Activated B cell treated with CpG ODN at 0.5 μM for 24 hours (primary cell): ENCODE results near the gene MOB3A. TPM values are rescaled to one million over a fixed set of nuclear protein-coding genes. Genes with fewer than 3 reads are reported as not detected.
A peak's percentile ranks its signal among the peaks of the same experiment; 100 is the strongest.
"Not testable (repeated sequence)": the region's sequence is repeated elsewhere in the genome, so short reads cannot be mapped to it uniquely, and the experiment has no call there.

ENCODE experiments used
- ATAC-seq: fragments of 200-7000 bp; cut with Tn5 transposase; one replicate; pipeline ENCODE4 v1.10.0; 2021; ENCODE audit warnings: low read depth, mild to moderate bottlenecking, moderate library complexity
- CTCF ChIA-PET: fragments of 350-600 bp; sonication (Branson Sonifier 250); formaldehyde crosslinking; loops from one replicate; lab custom pipeline; 2021; ENCODE audit warnings: antibody characterized with exemption; lab: Charles Lee
- POLR2A ChIA-PET: fragments of 350-600 bp; sonication (Branson Sonifier 250); formaldehyde crosslinking; loops from one replicate; lab custom pipeline; 2021; ENCODE audit warnings: antibody characterized with exemption; lab: Charles Lee
- DNase-seq: peaks from one replicate; pipeline ENCODE4 v3.0.0; 2022
- H3K27ac Mint-ChIP-seq: one replicate; pipeline ENCODE4 v1.8.0; 2020; ENCODE audit warnings: mixed read lengths
- H3K27me3 Mint-ChIP-seq: one replicate; pipeline ENCODE4 v1.8.0; 2021; ENCODE audit warnings: mixed read lengths
- H3K36me3 Mint-ChIP-seq: one replicate; pipeline ENCODE4 v1.8.0; 2021; ENCODE audit warnings: low read depth, mixed read lengths
- H3K4me1 Mint-ChIP-seq: one replicate; pipeline ENCODE4 v1.8.0; 2021; ENCODE audit warnings: mixed read lengths
- H3K4me3 Mint-ChIP-seq: one replicate; pipeline ENCODE4 v1.8.0; 2020; ENCODE audit warnings: mild to moderate bottlenecking, mixed read lengths
- H3K9me3 Mint-ChIP-seq: one replicate; pipeline ENCODE4 v1.8.0; 2020; ENCODE audit warnings: mixed read lengths
- intact Hi-C: fragments of 100-400 bp; cut with micrococcal nuclease; formaldehyde crosslinking; loops from one replicate; pipeline ENCODE4 v1.15.1; 2024
- total RNA-seq: library from RNA; stranded (reverse); gene quantifications from 2 replicates; pipeline ENCODE4 v1.2.3, GENCODE V29; 2022
- TF ChIP-seq, protein P1 (sequence below): fragments of 200-600 bp; IDR thresholded peaks from one replicate; pipeline ENCODE4 v1.8.0; 2022; ENCODE audit warnings: antibody characterized with exemption, mild to moderate bottlenecking

The MOB3A gene
- total RNA-seq, 1 donor from 2014 or later: 189 TPM

DNA sequence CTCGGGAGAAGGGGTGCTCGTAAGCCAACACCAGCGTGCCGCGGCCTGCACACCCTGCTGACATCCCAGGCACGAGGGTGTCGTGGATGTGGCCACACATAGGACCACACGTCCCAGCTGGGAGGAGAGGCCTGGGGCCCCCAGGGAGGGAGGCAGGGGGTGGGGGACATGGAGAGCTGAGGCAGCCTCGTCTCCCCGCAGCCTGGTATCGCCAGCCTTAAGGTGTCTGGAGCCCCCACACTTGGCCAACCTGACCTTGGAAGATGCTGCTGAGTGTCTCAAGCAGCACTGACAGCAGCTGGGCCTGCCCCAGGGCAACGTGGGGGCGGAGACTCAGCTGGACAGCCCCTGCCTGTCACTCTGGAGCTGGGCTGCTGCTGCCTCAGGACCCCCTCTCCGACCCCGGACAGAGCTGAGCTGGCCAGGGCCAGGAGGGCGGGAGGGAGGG lies 3.0 kb upstream of the MOB3A start:
- TF ChIP-seq, protein P1, sequence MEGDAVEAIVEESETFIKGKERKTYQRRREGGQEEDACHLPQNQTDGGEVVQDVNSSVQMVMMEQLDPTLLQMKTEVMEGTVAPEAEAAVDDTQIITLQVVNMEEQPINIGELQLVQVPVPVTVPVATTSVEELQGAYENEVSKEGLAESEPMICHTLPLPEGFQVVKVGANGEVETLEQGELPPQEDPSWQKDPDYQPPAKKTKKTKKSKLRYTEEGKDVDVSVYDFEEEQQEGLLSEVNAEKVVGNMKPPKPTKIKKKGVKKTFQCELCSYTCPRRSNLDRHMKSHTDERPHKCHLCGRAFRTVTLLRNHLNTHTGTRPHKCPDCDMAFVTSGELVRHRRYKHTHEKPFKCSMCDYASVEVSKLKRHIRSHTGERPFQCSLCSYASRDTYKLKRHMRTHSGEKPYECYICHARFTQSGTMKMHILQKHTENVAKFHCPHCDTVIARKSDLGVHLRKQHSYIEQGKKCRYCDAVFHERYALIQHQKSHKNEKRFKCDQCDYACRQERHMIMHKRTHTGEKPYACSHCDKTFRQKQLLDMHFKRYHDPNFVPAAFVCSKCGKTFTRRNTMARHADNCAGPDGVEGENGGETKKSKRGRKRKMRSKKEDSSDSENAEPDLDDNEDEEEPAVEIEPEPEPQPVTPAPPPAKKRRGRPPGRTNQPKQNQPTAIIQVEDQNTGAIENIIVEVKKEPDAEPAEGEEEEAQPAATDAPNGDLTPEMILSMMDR: no peak
- CTCF ChIA-PET: no interaction called here
- ATAC-seq (no peak), DNase-seq (no peak)
- Mint-ChIP-seq H3K36me3 (peaks cover 54% of the 10 kb centered on the region), H3K27ac (no peak overlapping the region), H3K27me3 (no peaks in the 10 kb centered on the region), H3K9me3 (no peaks in the 10 kb centered on the region), H3K4me3 (no peak overlapping the region), H3K4me1 (peaks cover 16% of the 10 kb centered on the region)
- intact Hi-C loops: loop anchor here (10.0 kb wide), 1 partner anchor 216 kb away; no protein-coding TSS in a partner anchor
- POLR2A ChIA-PET: interaction anchor here (36.0 kb wide), 1 partner anchor 40 kb away, joined by 2723 read pairs; the partner anchor contains the start of gene MKNK2

DNA sequence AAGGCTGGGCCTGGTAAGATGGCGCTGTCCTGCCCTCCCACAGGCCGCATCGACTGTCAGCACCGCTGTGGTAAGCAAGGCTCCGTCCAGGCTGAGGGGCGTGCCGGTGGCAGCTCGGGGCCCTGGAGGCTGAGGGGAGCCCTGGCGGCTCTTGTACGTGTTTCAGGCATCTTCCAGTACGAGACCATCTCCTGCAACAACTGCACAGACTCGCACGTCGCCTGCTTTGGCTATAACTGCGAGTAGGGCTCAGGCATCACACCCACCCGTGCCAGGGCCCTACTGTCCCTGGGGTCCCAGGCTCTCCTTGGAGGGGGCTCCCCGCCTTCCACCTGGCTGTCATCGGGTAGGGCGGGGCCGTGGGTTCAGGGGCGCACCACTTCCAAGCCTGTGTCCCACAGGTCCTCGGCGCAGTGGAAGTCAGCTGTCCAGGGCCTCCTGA lies 1.8 kb upstream of the MOB3A start:
- ChIA-PET CTCF (interaction anchor here (0.8 kb wide), 1 partner anchor 40 kb away, joined by 3 read pairs; no protein-coding TSS in a partner anchor), POLR2A (interaction anchor here (0.6 to 36.0 kb wide), 8 partner anchors 39 to 1113 kb away, joined by 3 to 2723 read pairs (median 6); partner anchors contain the start of gene MKNK2)
- ATAC-seq (no peak), DNase-seq (no peak)
- Mint-ChIP-seq H3K27me3 (no peaks in the 10 kb centered on the region), H3K9me3 (no peaks in the 10 kb centered on the region), H3K4me3 (peak overlapping the region; percentile 91), H3K36me3 (peaks cover 52% of the 10 kb centered on the region), H3K4me1 (peaks cover 26% of the 10 kb centered on the region), H3K27ac (no peak overlapping the region)
- intact Hi-C loops: loop anchor here (1.0 to 10.0 kb wide), 4 partner anchors 12 to 217 kb away; no protein-coding TSS in a partner anchor
- TF ChIP-seq, protein P1: no peak

DNA sequence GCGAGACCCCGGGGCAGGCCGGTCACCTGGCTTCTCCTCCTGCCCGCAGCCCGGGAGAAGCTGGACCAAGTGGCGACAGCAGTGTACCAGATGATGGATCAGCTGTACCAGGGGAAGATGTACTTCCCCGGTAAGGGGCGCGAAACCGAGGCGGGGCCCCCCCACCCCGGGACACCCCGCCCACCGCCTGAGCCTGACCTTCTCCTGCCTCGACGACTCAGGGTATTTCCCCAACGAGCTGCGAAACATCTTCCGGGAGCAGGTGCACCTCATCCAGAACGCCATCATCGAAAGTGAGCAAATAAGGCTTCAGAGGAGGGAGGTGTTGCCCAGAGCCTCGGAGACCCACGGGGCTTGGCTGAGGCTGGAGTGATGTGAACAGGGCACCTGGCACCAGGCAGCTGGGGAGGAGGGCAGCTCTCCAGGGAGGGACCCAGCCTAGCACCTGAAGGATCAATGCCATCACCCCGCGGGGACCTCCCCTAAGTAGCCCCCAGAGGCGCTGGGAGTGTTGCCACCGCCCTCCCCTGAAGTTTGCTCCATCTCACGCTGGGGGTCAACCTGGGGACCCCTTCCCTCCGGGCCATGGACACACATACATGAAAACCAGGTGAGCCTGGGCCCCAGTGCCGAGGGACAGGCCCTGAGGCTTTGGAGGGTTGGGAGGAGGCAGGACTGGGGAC lies 1.2 kb upstream of the MOB3A start:
- H3K4me1 Mint-ChIP-seq: peaks cover 31% of the 10 kb centered on the region
- H3K36me3 Mint-ChIP-seq: peaks cover 55% of the 10 kb centered on the region
- H3K4me3 Mint-ChIP-seq: peak overlapping the region; percentile 91
- H3K9me3 Mint-ChIP-seq: no peaks in the 10 kb centered on the region
- TF ChIP-seq, protein P1: no peak
- DNase-seq: no peak
- H3K27me3 Mint-ChIP-seq: no peaks in the 10 kb centered on the region
- intact Hi-C loops: loop anchor here (1.0 to 10.0 kb wide), 4 partner anchors 13 to 217 kb away; no protein-coding TSS in a partner anchor
- ChIA-PET POLR2A (interaction anchor here (0.5 to 36.0 kb wide), 11 partner anchors 13 to 1113 kb away, joined by 3 to 2723 read pairs (median 5); partner anchors contain the start of gene MKNK2), CTCF (interaction anchor here (0.6 to 0.8 kb wide), 2 partner anchors 39 to 54 kb away, joined by 3 read pairs; partner anchors contain the start of gene AP3D1)
- ATAC-seq: peak; percentile 1
- H3K27ac Mint-ChIP-seq: peak overlapping the region; percentile 86

DNA sequence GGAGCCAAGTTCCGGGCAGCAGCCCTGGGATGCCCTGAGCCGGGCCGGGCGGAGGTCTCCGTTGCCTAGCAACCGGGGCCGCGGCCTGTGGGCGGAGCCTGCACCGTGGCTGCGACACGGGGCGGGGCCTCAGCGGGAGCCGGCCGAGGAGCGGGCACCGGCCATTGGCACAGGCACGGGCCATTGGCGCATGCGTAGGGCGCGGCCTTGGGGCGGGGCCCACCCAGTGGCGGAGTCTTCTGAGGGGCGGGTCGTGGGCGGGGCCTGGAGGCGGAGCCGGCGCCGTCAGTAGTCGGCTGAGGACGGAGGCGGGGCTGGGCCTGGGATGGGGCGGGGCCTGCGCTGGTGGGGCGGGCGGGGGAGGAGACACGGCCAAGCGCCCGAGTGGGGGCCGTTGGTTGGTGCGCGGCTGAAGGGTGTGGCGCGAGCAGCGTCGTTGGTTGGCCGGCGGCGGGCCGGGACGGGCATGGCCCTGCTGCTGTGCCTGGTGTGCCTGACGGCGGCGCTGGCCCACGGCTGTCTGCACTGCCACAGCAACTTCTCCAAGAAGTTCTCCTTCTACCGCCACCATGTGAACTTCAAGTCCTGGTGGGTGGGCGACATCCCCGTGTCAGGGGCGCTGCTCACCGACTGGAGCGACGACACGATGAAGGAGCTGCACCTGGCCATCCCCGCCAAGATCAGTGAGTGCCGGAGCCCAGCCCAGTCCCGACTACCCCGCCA lies 515 bp upstream of the MOB3A start, which contains the start of gene IZUMO4:
Gene IZUMO4, plus strand, starts transcription at position 436 of the 723 bp plus-strand sequence. Its CDS starts 31 bp downstream, at position 467.
- Mint-ChIP-seq H3K4me1 (peaks cover 38% of the 10 kb centered on the region), H3K9me3 (no peaks in the 10 kb centered on the region), H3K4me3 (peak within 1 kb of the TSS; percentile 93), H3K36me3 (peaks cover 53% of the 10 kb centered on the region), H3K27me3 (no peaks in the 10 kb centered on the region), H3K27ac (peak within 1 kb of the TSS; percentile 95)
- ChIA-PET CTCF (interaction anchor here (0.6 to 2.8 kb wide), 7 partner anchors 9 to 167 kb away, joined by 3 to 12 read pairs (median 3); partner anchors contain the start of gene AP3D1), POLR2A (interaction anchor here (0.5 to 36.0 kb wide), 11 partner anchors 14 to 602 kb away, joined by 3 to 2723 read pairs (median 4); partner anchors contain the start of gene MKNK2)
- intact Hi-C loops: loop anchor here (1.0 to 10.0 kb wide), 13 partner anchors 9 to 331 kb away; partner anchors contain the start of genes ADAT3, AP3D1, MKNK2 and SCAMP4
- TF ChIP-seq, protein P1: no peak
- DNase-seq (peak; percentile 99), ATAC-seq (peak; percentile 76)

DNA sequence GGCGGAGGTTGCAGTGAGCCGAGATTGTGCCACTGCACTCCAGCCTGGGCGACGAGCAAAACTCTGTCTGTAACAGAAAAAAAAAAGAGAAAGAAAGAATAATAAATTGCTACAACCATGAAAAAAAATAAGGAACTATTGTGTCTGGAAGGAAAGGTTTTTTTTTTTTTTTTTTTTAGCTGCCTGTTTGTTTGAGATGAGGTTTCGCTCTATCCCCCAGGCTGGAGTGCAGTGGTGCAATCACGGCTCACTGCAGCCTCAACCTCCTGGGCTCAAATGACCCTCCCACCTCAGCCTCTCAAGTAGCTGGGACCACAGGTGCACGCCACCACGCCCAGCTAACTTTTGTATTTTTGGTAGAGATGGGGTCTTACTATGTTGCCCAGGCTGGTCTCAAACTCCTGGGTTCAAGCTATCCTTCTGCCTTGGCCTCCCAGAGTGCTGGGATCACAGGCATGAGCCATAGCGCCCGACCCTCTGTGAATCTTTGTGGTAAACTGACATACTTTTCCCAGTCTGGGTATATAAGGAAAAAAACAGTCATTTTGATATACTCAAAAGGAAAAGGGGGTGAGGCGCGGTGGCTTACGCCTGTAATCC lies 4.1 kb downstream of the MOB3A start:
- not testable (repeated sequence) for DNase-seq, ATAC-seq, H3K27me3 Mint-ChIP-seq, H3K9me3 Mint-ChIP-seq
- POLR2A ChIA-PET: interaction anchor here (0.6 to 36.0 kb wide), 16 partner anchors 33 to 612 kb away, joined by 3 to 2723 read pairs (median 5); partner anchors contain the start of genes LSM7 and MKNK2
- Mint-ChIP-seq H3K27ac (peak overlapping the region; percentile 95), H3K36me3 (peaks cover 48% of the 10 kb centered on the region), H3K4me1 (peaks cover 75% of the 10 kb centered on the region), H3K4me3 (peak overlapping the region; percentile 93)
- CTCF ChIA-PET: interaction anchor here (1.1 to 1.3 kb wide), 3 partner anchors 23 to 266 kb away, joined by 3 to 4 read pairs (median 4); no protein-coding TSS in a partner anchor
- intact Hi-C loops: loop anchor here (10.0 kb wide), 1 partner anchor 223 kb away; no protein-coding TSS in a partner anchor
